Panc1 (cell line): ENCODE data around the gene PLCH1.

Experiments
- CTCF ChIP-seq: fragments of 450-650 bp; IDR thresholded peaks from 2 replicates; pipeline ENCODE4 v1.5.1; 2017; ENCODE audit warnings: mild to moderate bottlenecking
- POLR2AphosphoS5 ChIP-seq: IDR thresholded peaks from 2 replicates; pipeline ENCODE4 v1.6.1; 2012; ENCODE audit warnings: mild to moderate bottlenecking, low read depth, low read length, moderate library complexity
- REST ChIP-seq, 2 experiments: IDR thresholded peaks; 2 replicates each; pipeline ENCODE4 v1.6.1; 2011 to 2012; ENCODE audit warnings: low read depth in 2 of 2, control low read depth in 1 of 2, low read length in 1 of 2, mild to moderate bottlenecking in 1 of 2, moderate library complexity in 1 of 2; ENCODE audit not compliant: insufficient read depth in 1 of 2
- TCF7L2 ChIP-seq: IDR thresholded peaks from 2 replicates; pipeline ENCODE4 v1.6.1; 2011; ENCODE audit warnings: mild to moderate bottlenecking, low read depth, low read length, inconsistent platforms

GRCh38 chr3:155431856-155432570 lies 312.9 kb downstream of the PLCH1 start:
- no peak for TF ChIP-seq CTCF
- TF ChIP-seq POLR2AphosphoS5, result no peak
- TF ChIP-seq REST (IDR thresholded peaks at IDR 0.05; ENCODE audit: insufficient read depth in 1 of 2, low read depth in 2 of 2, low read length in 1 of 2), result no peak
- no peak for TF ChIP-seq TCF7L2
